Astrocyte (in vitro differentiated cells and primary cell): Measurements from ENCODE around the gene RANBP1. TPM values are rescaled to one million over a fixed set of nuclear protein-coding genes. Genes with fewer than 3 reads are reported as not detected.

Experiments used
- DNase-seq: peaks from one replicate; pipeline ENCODE4 v3.0.0-alpha.2; 2010; ENCODE audit warnings: low read depth
- FAIRE-seq: peaks from 2 replicates; lab custom pipeline; 2011; peaks lifted over from hg19 to GRCh38; lab: Jason Lieb, UNC
- H2AFZ ChIP-seq: 2 replicates; pipeline ENCODE4 v1.6.0; 2012; ENCODE audit warnings: low read depth, low read length, inconsistent platforms
- H3K27ac ChIP-seq: 2 replicates; pipeline ENCODE4 v1.5.1; 2011; ENCODE audit warnings: low read depth, low read length, inconsistent platforms
- H3K27me3 ChIP-seq: 2 replicates; pipeline ENCODE4 v1.6.0; 2011; ENCODE audit warnings: low read length, inconsistent platforms; ENCODE audit not compliant: insufficient read depth
- H3K36me3 ChIP-seq: 2 replicates; pipeline ENCODE4 v1.5.1; 2011; ENCODE audit warnings: low read length, inconsistent platforms; ENCODE audit not compliant: insufficient read depth
- H3K4me1 ChIP-seq: 2 replicates; pipeline ENCODE4 v1.5.1; 2011; ENCODE audit warnings: low read length, inconsistent platforms; ENCODE audit not compliant: insufficient read depth
- H3K4me2 ChIP-seq: 2 replicates; pipeline ENCODE4 v1.6.0; 2012; ENCODE audit warnings: low read length, inconsistent platforms
- H3K4me3 ChIP-seq: 2 replicates; pipeline ENCODE4 v1.5.1; 2011; ENCODE audit warnings: low read depth, mild to moderate bottlenecking, low read length, inconsistent platforms; ENCODE audit not compliant: insufficient read depth
- H3K79me2 ChIP-seq: 2 replicates; pipeline ENCODE4 v1.6.0; 2012; ENCODE audit warnings: mild to moderate bottlenecking, low read length, inconsistent platforms; ENCODE audit not compliant: insufficient read depth
- H3K9ac ChIP-seq: 2 replicates; pipeline ENCODE4 v1.6.0; 2012; ENCODE audit warnings: mild to moderate bottlenecking, low read length, inconsistent platforms
- H3K9me3 ChIP-seq: 2 replicates; pipeline ENCODE4 v1.5.1; 2012; ENCODE audit warnings: low read depth, mild to moderate bottlenecking, low read length, inconsistent platforms; ENCODE audit not compliant: insufficient read depth
- H4K20me1 ChIP-seq: 2 replicates; pipeline ENCODE4 v1.6.0; 2012; ENCODE audit warnings: low read length, inconsistent platforms; ENCODE audit not compliant: insufficient read depth
- H3K27ac Mint-ChIP-seq: one replicate; pipeline ENCODE4 v1.8.0; 2021; ENCODE audit warnings: mild to moderate bottlenecking, mixed read lengths; ENCODE audit not compliant: unreplicated experiment
- H3K27me3 Mint-ChIP-seq: one replicate; pipeline ENCODE4 v1.8.0; 2021; ENCODE audit warnings: low read depth, mixed read lengths; ENCODE audit not compliant: unreplicated experiment
- H3K36me3 Mint-ChIP-seq: one replicate; pipeline ENCODE4 v1.8.0; 2021; ENCODE audit warnings: low read depth, mixed read lengths; ENCODE audit not compliant: unreplicated experiment
- H3K4me1 Mint-ChIP-seq: one replicate; pipeline ENCODE4 v1.8.0; 2021; ENCODE audit warnings: low read depth, mixed read lengths; ENCODE audit not compliant: unreplicated experiment
- H3K4me3 Mint-ChIP-seq: one replicate; pipeline ENCODE4 v1.8.0; 2021; ENCODE audit warnings: mild to moderate bottlenecking, moderate library complexity, mixed read lengths; ENCODE audit not compliant: unreplicated experiment
- H3K9me3 Mint-ChIP-seq: one replicate; pipeline ENCODE4 v1.8.0; 2021; ENCODE audit warnings: mild to moderate bottlenecking, mixed read lengths; ENCODE audit not compliant: unreplicated experiment
- EZH2 ChIP-seq: IDR thresholded peaks from 2 replicates; pipeline ENCODE4 v1.6.1; 2012; ENCODE audit warnings: mild to moderate bottlenecking, low read length, inconsistent platforms; ENCODE audit not compliant: insufficient read depth
- total RNA-seq: library from RNA; stranded (reverse); gene quantifications from 2 replicates; pipeline ENCODE4 v1.2.1, GENCODE V29; 2021
- TF ChIP-seq, protein P1 (sequence below): IDR thresholded peaks from 2 replicates; pipeline ENCODE4 v1.5.1; 2011; ENCODE audit warnings: low read depth, mild to moderate bottlenecking, inconsistent platforms, low read length, moderate library complexity; ENCODE audit not compliant: insufficient read depth

The RANBP1 gene
- total RNA-seq, 1 donor from 2014 or later: 164 TPM

DNA sequence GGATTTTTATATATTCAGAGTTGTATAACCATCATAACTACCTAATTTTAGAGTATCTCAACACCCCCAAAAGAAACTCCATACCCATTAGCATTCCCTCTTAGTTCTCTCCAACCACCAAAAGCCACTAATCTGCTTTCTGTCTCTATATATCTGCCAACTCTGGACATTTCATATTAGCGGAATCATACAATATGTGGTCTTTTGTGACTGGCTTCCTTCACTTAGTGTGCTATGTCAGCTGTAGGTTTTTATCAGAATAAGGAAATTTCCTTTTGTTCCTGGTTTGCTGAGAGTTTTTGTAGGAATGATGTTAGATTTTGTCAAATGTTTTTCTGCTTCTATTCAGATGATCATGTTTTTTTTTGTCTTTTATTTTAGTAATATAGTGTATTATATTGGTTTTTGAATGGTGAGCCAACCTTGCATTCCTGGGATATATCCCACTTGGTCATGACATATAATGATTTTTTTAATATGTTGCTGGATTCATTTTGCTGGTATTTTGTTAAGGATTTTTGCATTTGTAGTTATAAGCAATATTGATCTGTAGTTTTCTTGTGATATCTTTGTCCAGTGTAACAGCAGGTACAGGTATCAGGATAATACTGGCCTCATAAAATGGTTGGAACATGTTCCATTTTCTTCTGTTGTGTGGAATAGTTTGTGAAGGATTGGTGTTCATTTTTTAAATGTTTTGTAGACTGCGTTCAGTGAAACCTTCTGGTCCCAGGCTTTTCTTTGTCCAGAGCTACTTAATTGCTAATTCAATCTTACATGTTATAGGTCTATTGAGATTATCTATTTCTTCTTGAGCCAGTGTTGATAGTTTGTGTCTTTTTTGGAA, 19.1 kb upstream of the RANBP1 start:
- FAIRE-seq: no peak

DNA sequence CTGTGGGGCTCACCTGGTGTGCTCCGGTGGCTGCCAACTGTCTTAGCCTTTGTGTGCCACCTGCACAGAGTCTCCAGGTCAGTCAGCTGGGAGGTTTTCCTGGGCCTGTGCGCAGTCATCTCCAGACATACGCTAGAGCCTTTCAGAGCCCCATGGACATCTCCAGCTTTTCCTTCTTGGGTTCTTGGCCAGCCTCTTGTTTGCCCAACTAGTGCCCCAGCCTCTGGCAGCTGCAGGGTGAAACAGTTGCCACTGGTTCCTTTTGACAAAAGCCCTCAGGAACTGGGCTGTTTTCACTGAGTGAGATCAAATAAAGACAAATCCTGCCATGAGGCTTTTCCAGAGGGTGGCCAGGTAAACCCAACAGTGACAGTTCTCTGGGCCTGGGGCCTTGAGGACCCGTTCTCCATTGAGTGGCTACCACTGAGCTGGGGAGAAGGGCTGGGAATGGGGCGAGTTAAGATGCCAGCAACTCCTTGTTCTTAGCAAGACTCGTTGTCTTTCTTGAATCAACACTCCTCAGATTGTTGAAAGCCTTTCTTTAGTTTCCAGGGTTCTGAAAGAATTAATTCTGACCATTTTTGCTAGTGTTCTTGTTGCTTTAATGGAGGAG, 16.7 kb upstream of the RANBP1 start:
- TF ChIP-seq, protein P1, sequence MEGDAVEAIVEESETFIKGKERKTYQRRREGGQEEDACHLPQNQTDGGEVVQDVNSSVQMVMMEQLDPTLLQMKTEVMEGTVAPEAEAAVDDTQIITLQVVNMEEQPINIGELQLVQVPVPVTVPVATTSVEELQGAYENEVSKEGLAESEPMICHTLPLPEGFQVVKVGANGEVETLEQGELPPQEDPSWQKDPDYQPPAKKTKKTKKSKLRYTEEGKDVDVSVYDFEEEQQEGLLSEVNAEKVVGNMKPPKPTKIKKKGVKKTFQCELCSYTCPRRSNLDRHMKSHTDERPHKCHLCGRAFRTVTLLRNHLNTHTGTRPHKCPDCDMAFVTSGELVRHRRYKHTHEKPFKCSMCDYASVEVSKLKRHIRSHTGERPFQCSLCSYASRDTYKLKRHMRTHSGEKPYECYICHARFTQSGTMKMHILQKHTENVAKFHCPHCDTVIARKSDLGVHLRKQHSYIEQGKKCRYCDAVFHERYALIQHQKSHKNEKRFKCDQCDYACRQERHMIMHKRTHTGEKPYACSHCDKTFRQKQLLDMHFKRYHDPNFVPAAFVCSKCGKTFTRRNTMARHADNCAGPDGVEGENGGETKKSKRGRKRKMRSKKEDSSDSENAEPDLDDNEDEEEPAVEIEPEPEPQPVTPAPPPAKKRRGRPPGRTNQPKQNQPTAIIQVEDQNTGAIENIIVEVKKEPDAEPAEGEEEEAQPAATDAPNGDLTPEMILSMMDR: no peak
- no peak for TF ChIP-seq EZH2
- H3K27me3 Mint-ChIP-seq: no peaks in the 10 kb centered on the region
- H3K27ac Mint-ChIP-seq: no peak overlapping the region
- H3K9me3 ChIP-seq: no peaks in the 10 kb centered on the region
- H3K4me1 ChIP-seq: no peaks in the 10 kb centered on the region
- H4K20me1 ChIP-seq: peaks cover 59% of the 10 kb centered on the region
- no peak overlapping the region for H3K4me2 ChIP-seq
- no peak overlapping the region for H3K27ac ChIP-seq
- H3K4me1 Mint-ChIP-seq: no peaks in the 10 kb centered on the region
- no peak overlapping the region for H3K4me3 ChIP-seq
- H2AFZ ChIP-seq: no peak overlapping the region
- H3K9ac ChIP-seq: no peak overlapping the region
- peaks cover 34% of the 10 kb centered on the region for H3K36me3 Mint-ChIP-seq
- peaks cover 65% of the 10 kb centered on the region for H3K36me3 ChIP-seq
- H3K79me2 ChIP-seq: peaks cover 88% of the 10 kb centered on the region
- H3K9me3 Mint-ChIP-seq: peaks cover 6% of the 10 kb centered on the region
- no peaks in the 10 kb centered on the region for H3K27me3 ChIP-seq
- no peak for DNase-seq
- no peak overlapping the region for H3K4me3 Mint-ChIP-seq
- FAIRE-seq: no peak

More for the DNA sequence above, 19.1 kb upstream of the RANBP1 start:
- Histone ChIP-seq H3K9me3 (no peaks in the 10 kb centered on the region), H3K4me1 (no peaks in the 10 kb centered on the region), H2AFZ (no peak overlapping the region), H3K4me2 (no peak overlapping the region), H3K79me2 (peaks cover 88% of the 10 kb centered on the region), H3K4me3 (no peak overlapping the region), H3K27me3 (no peaks in the 10 kb centered on the region), H4K20me1 (peaks cover 59% of the 10 kb centered on the region), H3K27ac (no peak overlapping the region), H3K36me3 (peaks cover 73% of the 10 kb centered on the region), H3K9ac (no peak overlapping the region)
- Mint-ChIP-seq H3K27me3 (no peaks in the 10 kb centered on the region), H3K4me1 (no peaks in the 10 kb centered on the region), H3K9me3 (peaks cover 6% of the 10 kb centered on the region), H3K27ac (no peak overlapping the region), H3K4me3 (no peak overlapping the region), H3K36me3 (peaks cover 41% of the 10 kb centered on the region)
- no peak for TF ChIP-seq EZH2
- TF ChIP-seq, protein P1: no peak
- no peak for DNase-seq
